Vagina (tissue), 2 donors: ENCODE data around the gene ZNF469.

ENCODE experiments used
- CTCF ChIP-seq, 3 experiments: fragments of 450-650 bp in 2 of 3; fragments of 200-600 bp in 1 of 3; sonication (generic) in 1 of 3; IDR thresholded peaks; one replicate each; pipeline ENCODE4 v1.5.1; 2017 to 2019; ENCODE audit warnings: antibody characterized with exemption in 3 of 3, mild to moderate bottlenecking in 2 of 3, moderate library complexity in 2 of 3
- POLR2A ChIP-seq, 2 donors: fragments of 450-650 bp; IDR thresholded peaks; one replicate each; pipeline ENCODE4 v1.6.1; 2017; ENCODE audit warnings: antibody characterized with exemption in 2 of 2, mild to moderate bottlenecking in 2 of 2, moderate library complexity in 2 of 2
- POLR2AphosphoS5 ChIP-seq, 2 donors: sonication (generic); formaldehyde crosslinking; IDR thresholded peaks; one replicate each; pipeline ENCODE4 v1.9.0; 2017; ENCODE audit warnings: antibody characterized with exemption in 2 of 2, mild to moderate bottlenecking in 2 of 2, low read depth in 1 of 2; ENCODE audit not compliant: insufficient read depth in 1 of 2

- TF ChIP-seq CTCF (IDR thresholded peaks at IDR 0.05) (no peak), POLR2A (IDR thresholded peaks at IDR 0.05) (no peak), POLR2AphosphoS5 (IDR thresholded peaks at IDR 0.05; ENCODE audit: insufficient read depth in 1 of 2, low read depth in 1 of 2) (no peak)
Measured at GRCh38 chr16:88359008-88359407, 23.8 kb upstream of the ZNF469 start.
